Astrocyte (in vitro differentiated cells and primary cell): ENCODE results near the gene PAIP2B. TPM values are rescaled to one million over a fixed set of nuclear protein-coding genes. Genes with fewer than 3 reads are reported as not detected.
"Not testable (repeated sequence)": the region's sequence is repeated elsewhere in the genome, so short reads cannot be mapped to it uniquely, and the experiment has no call there.

ENCODE experiments used
- DNase-seq: peaks from one replicate; pipeline ENCODE4 v3.0.0-alpha.2; 2010; ENCODE audit warnings: low read depth
- FAIRE-seq: peaks from 2 replicates; lab custom pipeline; 2011; peaks lifted over from hg19 to GRCh38; lab: Jason Lieb, UNC
- H2AFZ ChIP-seq: 2 replicates; pipeline ENCODE4 v1.6.0; 2012; ENCODE audit warnings: low read depth, low read length, inconsistent platforms
- H3K27ac ChIP-seq: 2 replicates; pipeline ENCODE4 v1.5.1; 2011; ENCODE audit warnings: low read depth, low read length, inconsistent platforms
- H3K27me3 ChIP-seq: 2 replicates; pipeline ENCODE4 v1.6.0; 2011; ENCODE audit warnings: low read length, inconsistent platforms; ENCODE audit not compliant: insufficient read depth
- H3K36me3 ChIP-seq: 2 replicates; pipeline ENCODE4 v1.5.1; 2011; ENCODE audit warnings: low read length, inconsistent platforms; ENCODE audit not compliant: insufficient read depth
- H3K4me1 ChIP-seq: 2 replicates; pipeline ENCODE4 v1.5.1; 2011; ENCODE audit warnings: low read length, inconsistent platforms; ENCODE audit not compliant: insufficient read depth
- H3K4me2 ChIP-seq: 2 replicates; pipeline ENCODE4 v1.6.0; 2012; ENCODE audit warnings: low read length, inconsistent platforms
- H3K4me3 ChIP-seq: 2 replicates; pipeline ENCODE4 v1.5.1; 2011; ENCODE audit warnings: low read depth, mild to moderate bottlenecking, low read length, inconsistent platforms; ENCODE audit not compliant: insufficient read depth
- H3K79me2 ChIP-seq: 2 replicates; pipeline ENCODE4 v1.6.0; 2012; ENCODE audit warnings: mild to moderate bottlenecking, low read length, inconsistent platforms; ENCODE audit not compliant: insufficient read depth
- H3K9ac ChIP-seq: 2 replicates; pipeline ENCODE4 v1.6.0; 2012; ENCODE audit warnings: mild to moderate bottlenecking, low read length, inconsistent platforms
- H3K9me3 ChIP-seq: 2 replicates; pipeline ENCODE4 v1.5.1; 2012; ENCODE audit warnings: low read depth, mild to moderate bottlenecking, low read length, inconsistent platforms; ENCODE audit not compliant: insufficient read depth
- H4K20me1 ChIP-seq: 2 replicates; pipeline ENCODE4 v1.6.0; 2012; ENCODE audit warnings: low read length, inconsistent platforms; ENCODE audit not compliant: insufficient read depth
- H3K27ac Mint-ChIP-seq: one replicate; pipeline ENCODE4 v1.8.0; 2021; ENCODE audit warnings: mild to moderate bottlenecking, mixed read lengths; ENCODE audit not compliant: unreplicated experiment
- H3K27me3 Mint-ChIP-seq: one replicate; pipeline ENCODE4 v1.8.0; 2021; ENCODE audit warnings: low read depth, mixed read lengths; ENCODE audit not compliant: unreplicated experiment
- H3K36me3 Mint-ChIP-seq: one replicate; pipeline ENCODE4 v1.8.0; 2021; ENCODE audit warnings: low read depth, mixed read lengths; ENCODE audit not compliant: unreplicated experiment
- H3K4me1 Mint-ChIP-seq: one replicate; pipeline ENCODE4 v1.8.0; 2021; ENCODE audit warnings: low read depth, mixed read lengths; ENCODE audit not compliant: unreplicated experiment
- H3K4me3 Mint-ChIP-seq: one replicate; pipeline ENCODE4 v1.8.0; 2021; ENCODE audit warnings: mild to moderate bottlenecking, moderate library complexity, mixed read lengths; ENCODE audit not compliant: unreplicated experiment
- H3K9me3 Mint-ChIP-seq: one replicate; pipeline ENCODE4 v1.8.0; 2021; ENCODE audit warnings: mild to moderate bottlenecking, mixed read lengths; ENCODE audit not compliant: unreplicated experiment
- CTCF ChIP-seq: IDR thresholded peaks from 2 replicates; pipeline ENCODE4 v1.5.1; 2011; ENCODE audit warnings: low read depth, mild to moderate bottlenecking, inconsistent platforms, low read length, moderate library complexity; ENCODE audit not compliant: insufficient read depth
- EZH2 ChIP-seq: IDR thresholded peaks from 2 replicates; pipeline ENCODE4 v1.6.1; 2012; ENCODE audit warnings: mild to moderate bottlenecking, low read length, inconsistent platforms; ENCODE audit not compliant: insufficient read depth
- total RNA-seq: library from RNA; stranded (reverse); gene quantifications from 2 replicates; pipeline ENCODE4 v1.2.1, GENCODE V29; 2021

PAIP2B gene
- total RNA-seq, 1 donor from 2014 or later = 1.7 TPM

- Mint-ChIP-seq H3K4me1 (peaks cover 8% of the 10 kb centered on the region), H3K27me3 (peaks cover 9% of the 10 kb centered on the region), H3K27ac (no peak overlapping the region), H3K4me3 (no peak overlapping the region), H3K36me3 (peaks cover 2% of the 10 kb centered on the region), H3K9me3 (peaks cover 3% of the 10 kb centered on the region)
- FAIRE-seq (no peak), DNase-seq (no peak)
- Histone ChIP-seq H3K36me3 (no peaks in the 10 kb centered on the region), H3K9ac (no peak overlapping the region), H3K4me2 (no peak overlapping the region), H3K4me3 (no peak overlapping the region), H4K20me1 (no peaks in the 10 kb centered on the region), H3K4me1 (no peaks in the 10 kb centered on the region), H3K79me2 (no peaks in the 10 kb centered on the region), H2AFZ (no peak overlapping the region), H3K27ac (no peak overlapping the region), H3K9me3 (peaks cover 4% of the 10 kb centered on the region), H3K27me3 (peaks cover 26% of the 10 kb centered on the region)
- TF ChIP-seq CTCF = no peak
- TF ChIP-seq EZH2 = no peak
Measured at GRCh38 chr2:71235930-71236587, 9.2 kb upstream of the PAIP2B start.

GRCh38 chr2:71233072-71233471, 6.2 kb upstream of the PAIP2B start:
- DNase-seq, H4K20me1 ChIP-seq, H3K9ac ChIP-seq, H3K36me3 Mint-ChIP-seq, H3K27me3 Mint-ChIP-seq, H3K4me3 ChIP-seq, H3K27ac Mint-ChIP-seq, H3K36me3 ChIP-seq, H3K27ac ChIP-seq, H3K4me1 ChIP-seq, FAIRE-seq, H3K9me3 ChIP-seq, H3K4me2 ChIP-seq, H3K9me3 Mint-ChIP-seq, H3K4me1 Mint-ChIP-seq, H3K4me3 Mint-ChIP-seq, H2AFZ ChIP-seq, H3K79me2 ChIP-seq: not testable (repeated sequence)
- H3K27me3 ChIP-seq = peaks cover 12% of the 10 kb centered on the region

GRCh38 chr2:71226096-71226964, 573 bp downstream of the PAIP2B start:
- no peaks in the 10 kb centered on the region for H4K20me1 ChIP-seq
- peak overlapping the region; percentile 96 for H3K4me2 ChIP-seq
- peak overlapping the region; percentile 80 for H3K4me3 ChIP-seq
- H3K27ac Mint-ChIP-seq = peak overlapping the region; percentile 71
- no peak for DNase-seq
- FAIRE-seq = no peak
- H3K9ac ChIP-seq = peak overlapping the region; percentile 60
- peaks cover 1% of the 10 kb centered on the region for H3K4me1 Mint-ChIP-seq
- no peaks in the 10 kb centered on the region for H3K9me3 ChIP-seq
- peaks cover 13% of the 10 kb centered on the region for H3K27me3 ChIP-seq
- H3K9me3 Mint-ChIP-seq = peaks cover 5% of the 10 kb centered on the region
- H3K4me3 Mint-ChIP-seq = peak overlapping the region; percentile 97
- no peak overlapping the region for H3K27ac ChIP-seq
- H3K4me1 ChIP-seq = peaks cover 7% of the 10 kb centered on the region
- no peaks in the 10 kb centered on the region for H3K27me3 Mint-ChIP-seq
- no peaks in the 10 kb centered on the region for H3K79me2 ChIP-seq
- H2AFZ ChIP-seq = peak overlapping the region; percentile 98
- TF ChIP-seq CTCF (no peak), EZH2 (no peak)
- no peaks in the 10 kb centered on the region for H3K36me3 Mint-ChIP-seq
- no peaks in the 10 kb centered on the region for H3K36me3 ChIP-seq
